Breast epithelium (tissue), 3 donors: ENCODE measurements around the gene ANKRD6.

ENCODE experiments used
- POLR2A ChIP-seq: fragments of 450-650 bp; IDR thresholded peaks from one replicate; pipeline ENCODE4 v1.6.1; 2016; ENCODE audit warnings: antibody characterized with exemption, mild to moderate bottlenecking, moderate library complexity
- TF ChIP-seq, protein P1 (sequence below), 3 donors: fragments of 450-650 bp; IDR thresholded peaks; one replicate each; pipeline ENCODE4 v1.5.1; 2016 to 2017; ENCODE audit warnings: antibody characterized with exemption in 3 of 3, mild to moderate bottlenecking in 3 of 3, moderate library complexity in 3 of 3

DNA sequence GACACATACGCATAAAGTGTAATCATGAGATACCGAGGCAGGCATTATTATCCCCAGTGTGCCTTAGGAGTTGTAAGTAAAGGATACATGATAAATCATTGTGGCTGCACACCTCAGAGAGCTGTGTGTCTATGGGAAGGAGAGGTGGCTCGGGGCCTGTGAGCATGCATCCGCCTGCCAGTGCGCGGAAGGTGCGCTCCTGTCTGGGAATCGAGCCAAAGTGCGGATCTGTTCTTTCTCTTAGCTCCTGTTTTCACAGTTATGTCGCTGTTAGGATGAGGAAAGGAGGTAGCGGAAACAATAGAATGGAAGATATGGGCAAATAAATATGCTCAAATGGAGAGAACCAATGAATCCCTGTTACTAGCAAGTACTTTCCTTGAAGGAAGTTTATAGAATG lies 98.0 kb downstream of the ANKRD6 start:
- TF ChIP-seq, protein P1, sequence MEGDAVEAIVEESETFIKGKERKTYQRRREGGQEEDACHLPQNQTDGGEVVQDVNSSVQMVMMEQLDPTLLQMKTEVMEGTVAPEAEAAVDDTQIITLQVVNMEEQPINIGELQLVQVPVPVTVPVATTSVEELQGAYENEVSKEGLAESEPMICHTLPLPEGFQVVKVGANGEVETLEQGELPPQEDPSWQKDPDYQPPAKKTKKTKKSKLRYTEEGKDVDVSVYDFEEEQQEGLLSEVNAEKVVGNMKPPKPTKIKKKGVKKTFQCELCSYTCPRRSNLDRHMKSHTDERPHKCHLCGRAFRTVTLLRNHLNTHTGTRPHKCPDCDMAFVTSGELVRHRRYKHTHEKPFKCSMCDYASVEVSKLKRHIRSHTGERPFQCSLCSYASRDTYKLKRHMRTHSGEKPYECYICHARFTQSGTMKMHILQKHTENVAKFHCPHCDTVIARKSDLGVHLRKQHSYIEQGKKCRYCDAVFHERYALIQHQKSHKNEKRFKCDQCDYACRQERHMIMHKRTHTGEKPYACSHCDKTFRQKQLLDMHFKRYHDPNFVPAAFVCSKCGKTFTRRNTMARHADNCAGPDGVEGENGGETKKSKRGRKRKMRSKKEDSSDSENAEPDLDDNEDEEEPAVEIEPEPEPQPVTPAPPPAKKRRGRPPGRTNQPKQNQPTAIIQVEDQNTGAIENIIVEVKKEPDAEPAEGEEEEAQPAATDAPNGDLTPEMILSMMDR (IDR thresholded peaks at IDR 0.05) = no peak
- TF ChIP-seq POLR2A = no peak
